Endometrial microvascular endothelial cells (primary cell): Measurements from ENCODE around the gene RNF182. TPM values are rescaled to one million over a fixed set of nuclear protein-coding genes. Genes with fewer than 3 reads are reported as not detected.
"Not testable (repeated sequence)": the region's sequence is repeated elsewhere in the genome, so short reads cannot be mapped to it uniquely, and the experiment has no call there.

Experiments used
- in situ Hi-C: cut with HindIII; loops from 2 replicates; pipeline ENCODE4 v1.10.0; 2017; ENCODE audit warnings: low sequenced_read_pairs, low pct_unique_long_range_greater_than_20kb; ENCODE audit errors: inconsistent ontology term
- total RNA-seq: library from RNA; depleted of rRNA; stranded (reverse); fragments of >200 nt; gene quantifications from one replicate; pipeline ENCODE4 v1.2.3, GENCODE V29; 2015; ENCODE audit errors: inconsistent ontology term

The RNF182 gene
- total RNA-seq, 1 donor from 2014 or later, result 5.6 TPM

DNA sequence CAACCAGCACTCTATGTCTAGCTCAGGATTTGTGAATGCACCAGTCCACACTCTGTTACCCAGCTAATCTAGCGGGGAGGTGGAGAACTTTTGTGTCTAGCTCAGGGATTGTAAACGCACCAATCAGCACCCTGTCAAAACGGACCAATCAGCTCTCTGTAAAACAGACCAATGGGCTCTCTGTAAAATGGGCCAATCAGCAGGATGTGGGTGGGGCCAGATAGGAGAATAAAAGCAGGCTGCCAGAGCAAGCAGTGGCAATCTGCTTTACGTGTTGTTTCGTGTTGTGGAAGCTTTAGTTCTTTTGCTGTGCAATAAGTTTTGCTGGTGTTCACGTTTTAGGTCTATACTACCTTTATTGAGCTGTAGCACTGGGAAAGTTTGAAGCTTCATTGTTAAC lies 93.8 kb downstream of the RNF182 start:
- in situ Hi-C loops, result not testable (repeated sequence)

DNA sequence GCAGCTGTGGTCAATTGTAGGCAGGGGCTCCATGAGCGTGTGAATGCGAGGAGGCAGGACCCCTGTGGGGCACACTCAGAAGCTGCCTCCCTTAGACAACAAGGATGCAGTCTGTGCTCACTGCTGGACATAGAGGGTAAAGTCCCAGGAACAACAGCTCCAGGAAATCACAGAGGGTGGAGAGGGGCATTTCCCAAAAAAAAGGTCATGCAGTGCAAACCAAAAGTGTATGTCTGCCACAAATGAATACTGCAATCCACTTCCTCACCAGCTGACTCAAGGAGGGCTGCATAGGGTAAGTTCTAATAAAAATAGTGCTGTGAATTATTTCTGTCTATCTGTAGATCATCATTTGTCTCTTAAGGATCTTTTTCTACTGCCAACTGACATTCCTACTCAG lies 95.8 kb downstream of the RNF182 start:
- in situ Hi-C loops, result no loop called here

DNA sequence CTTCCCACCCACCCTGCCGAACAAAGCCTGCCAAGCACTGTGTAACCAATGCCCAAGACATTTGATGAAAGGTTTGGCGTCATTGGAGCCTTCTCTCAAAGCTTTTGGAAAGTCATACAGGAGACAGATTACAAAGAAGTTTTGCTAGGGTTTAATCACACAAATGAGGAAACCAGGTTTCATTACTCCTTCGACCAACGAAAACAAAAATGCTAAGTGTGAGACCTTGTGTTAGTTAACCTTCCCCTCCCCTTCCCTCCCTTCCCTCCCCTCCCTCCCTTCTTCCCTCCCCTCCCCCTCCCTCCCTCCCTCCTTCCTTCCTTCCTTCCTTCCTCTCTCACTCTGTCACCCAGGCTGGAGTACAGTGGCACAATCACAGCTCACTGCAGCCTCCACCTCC lies 96.7 kb downstream of the RNF182 start:
- in situ Hi-C loops, result no loop called here

DNA sequence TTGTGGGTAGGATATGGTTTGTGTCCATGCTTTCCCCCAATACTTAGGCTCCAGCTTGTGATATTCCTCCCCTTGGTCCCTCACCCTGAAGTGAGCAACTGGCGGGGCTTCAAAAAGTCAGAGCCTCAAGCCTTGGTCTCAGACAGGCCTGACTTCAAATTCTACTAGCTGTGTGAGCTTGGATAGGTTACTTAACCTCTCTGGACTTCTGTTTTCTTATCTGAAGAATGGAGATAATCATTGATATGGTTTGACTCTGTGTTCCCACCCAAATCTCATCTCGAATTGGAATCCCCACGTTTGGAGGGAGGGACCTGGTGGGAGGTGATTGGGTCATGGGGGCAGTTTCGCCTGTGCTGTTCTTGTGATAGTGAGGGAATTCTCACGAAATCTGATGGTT lies 97.9 kb downstream of the RNF182 start:
- in situ Hi-C loops, result no loop called here

DNA sequence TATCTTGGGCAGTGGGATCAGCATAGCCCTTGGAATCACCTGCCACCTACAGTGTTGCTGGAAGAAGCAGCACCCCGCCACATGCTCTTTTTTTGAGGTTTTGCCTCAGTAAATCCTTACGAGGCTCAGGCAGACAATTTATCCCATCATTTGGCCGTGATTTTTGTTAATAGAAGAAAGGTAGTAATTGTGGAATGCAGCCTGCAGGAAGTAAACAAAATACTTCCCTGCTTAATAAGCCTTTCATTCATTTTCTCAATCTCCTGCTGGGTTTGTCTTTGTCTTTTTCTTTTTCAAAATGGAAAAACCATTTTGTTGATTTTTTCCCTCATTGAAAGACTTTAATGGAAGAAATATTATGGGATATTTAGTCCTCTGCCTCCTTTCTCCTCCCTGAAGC lies 99.1 kb downstream of the RNF182 start:
- in situ Hi-C loops, result no loop called here

DNA sequence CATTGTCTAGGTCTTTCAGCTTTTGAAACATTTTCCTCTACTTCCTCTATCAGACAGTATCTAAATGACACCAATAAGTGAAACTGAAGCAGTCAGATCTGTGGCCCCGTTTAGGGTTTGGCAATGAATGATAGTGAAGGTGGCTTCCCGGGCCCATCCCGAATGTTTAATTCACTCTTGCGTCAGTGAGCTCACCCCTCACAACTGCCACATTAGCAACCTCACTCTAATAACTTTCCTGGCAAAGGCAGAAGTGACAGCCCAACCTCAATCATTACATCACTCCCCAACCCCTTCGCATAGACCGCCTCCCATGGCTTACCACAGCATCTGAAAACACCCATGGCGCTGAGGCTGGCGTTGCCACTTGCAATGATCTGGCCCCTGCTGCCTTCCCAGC lies 100.4 kb downstream of the RNF182 start:
- in situ Hi-C loops, result no loop called here

DNA sequence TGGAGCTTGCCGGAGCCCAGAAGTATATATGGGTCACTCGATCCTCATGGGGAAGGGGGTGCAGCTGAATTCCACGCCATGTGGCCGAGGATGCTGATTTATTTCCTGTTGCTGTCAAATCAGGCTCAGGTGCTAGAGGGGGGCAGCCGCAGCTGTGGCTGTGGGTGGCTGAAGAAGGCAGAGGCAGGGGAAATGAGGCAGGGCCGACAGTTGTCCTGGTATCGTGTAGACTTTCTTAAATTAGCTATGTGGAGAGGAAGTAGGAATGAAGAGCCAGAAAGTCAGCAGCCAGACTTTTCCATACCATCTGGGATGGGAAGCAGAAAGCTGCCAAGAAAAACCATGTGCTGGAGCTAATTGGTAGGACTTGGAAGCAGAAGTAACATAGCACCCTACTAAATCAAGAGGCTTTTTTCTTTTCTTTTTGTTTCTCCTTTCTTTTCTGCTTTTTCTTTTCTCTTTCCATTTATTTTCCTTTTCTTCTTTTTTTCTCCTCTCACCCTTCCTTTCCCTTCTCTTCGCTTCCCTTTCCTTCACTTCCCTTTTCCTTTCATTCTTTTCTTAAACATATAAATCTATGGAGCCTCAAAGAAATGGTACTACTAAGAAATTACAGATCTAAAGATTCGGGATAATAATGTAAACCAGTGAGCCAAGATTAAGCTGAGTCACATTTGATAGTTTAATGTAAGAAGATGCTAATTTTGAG lies 102.2 kb downstream of the RNF182 start:
- in situ Hi-C loops, result no loop called here

DNA sequence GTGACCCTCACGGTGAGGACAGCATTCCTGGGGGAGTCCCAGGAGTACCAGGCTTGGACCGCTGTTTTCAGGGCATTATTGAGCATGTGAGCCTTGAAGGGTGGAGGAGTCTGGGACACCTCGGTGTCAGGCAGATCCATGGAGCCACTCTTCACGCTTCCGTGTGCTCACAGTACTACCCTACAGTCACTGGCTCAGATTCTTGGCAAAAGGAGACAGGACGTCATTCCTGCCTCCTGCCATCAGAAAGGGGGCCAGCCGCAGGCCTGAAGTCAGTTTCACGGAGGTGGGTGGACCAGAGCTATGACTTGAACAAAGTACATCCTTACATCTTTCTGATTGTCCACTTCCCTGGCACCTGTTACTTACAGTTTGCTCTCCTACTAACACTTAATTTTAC lies 103.9 kb downstream of the RNF182 start:
- in situ Hi-C loops, result no loop called here

DNA sequence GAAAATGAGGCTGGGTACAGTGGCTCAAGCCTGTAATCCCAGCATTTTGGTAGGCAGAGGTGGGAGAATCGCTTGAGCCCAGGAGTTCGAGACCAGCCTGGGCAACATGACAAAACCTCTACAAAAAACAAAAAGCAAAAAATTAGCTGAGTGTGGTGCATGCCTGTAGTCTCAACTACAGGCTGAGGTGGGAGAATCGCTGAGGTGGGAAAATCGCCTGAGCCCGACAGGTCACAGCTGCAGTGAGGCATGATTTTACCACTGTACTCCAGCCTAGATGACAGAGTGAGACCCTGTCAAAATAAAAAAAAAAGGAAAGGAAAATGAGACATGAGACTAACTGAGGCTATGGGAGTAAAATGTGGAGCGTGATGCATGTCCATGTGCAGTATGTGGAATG lies 104.9 kb downstream of the RNF182 start:
- in situ Hi-C loops, result no loop called here

Other genes with a start within 250 kb of the RNF182 start
- 26.0 TPM for gene RANBP9, start 213.1 kb upstream of the RNF182 start, total RNA-seq
- gene MCUR1, start 110.4 kb upstream of the RNF182 start, total RNA-seq, result 9.6 TPM
- 0.19 TPM for gene CD83, start 192.8 kb downstream of the RNF182 start, total RNA-seq